NCI-H446 treated with DMSO at 0.1 percent for 48 hours (cell line): Measurements from ENCODE around the gene ITPKB.
"Not testable (repeated sequence)": the region's sequence is repeated elsewhere in the genome, so short reads cannot be mapped to it uniquely, and the experiment has no call there.

Experiments used
- DNase-seq: peaks from one replicate; lab custom pipeline; 2025; lab: John Stamatoyannopoulos, UW

ITPKB gene

GRCh38 chr1:226651041-226651731 lies 87.9 kb downstream of the ITPKB start:
- DNase-seq = no peak

GRCh38 chr1:226650236-226650841 lies 88.7 kb downstream of the ITPKB start:
- no peak for DNase-seq

- no peak for DNase-seq
These were observed 89.3 kb downstream of the ITPKB start for GRCh38 chr1:226649780-226650179.

GRCh38 chr1:226649244-226649643 lies 89.8 kb downstream of the ITPKB start:
- DNase-seq = no peak

- no peak for DNase-seq
These were observed 90.7 kb downstream of the ITPKB start for GRCh38 chr1:226648421-226648820.

GRCh38 chr1:226647719-226648118 lies 91.4 kb downstream of the ITPKB start:
- no peak for DNase-seq

- DNase-seq = no peak
These were observed 92.1 kb downstream of the ITPKB start for GRCh38 chr1:226646870-226647449.

GRCh38 chr1:226646026-226646869 lies 92.8 kb downstream of the ITPKB start:
- no peak for DNase-seq

GRCh38 chr1:226645279-226645976 lies 93.7 kb downstream of the ITPKB start:
- no peak for DNase-seq

- DNase-seq = no peak
These were observed 94.4 kb downstream of the ITPKB start for GRCh38 chr1:226644541-226645176.

GRCh38 chr1:226643611-226644540 lies 95.2 kb downstream of the ITPKB start:
- DNase-seq = no peak

GRCh38 chr1:226643177-226643576 lies 95.9 kb downstream of the ITPKB start:
- DNase-seq = no peak

GRCh38 chr1:226642421-226642820 lies 96.7 kb downstream of the ITPKB start:
- DNase-seq = no peak

GRCh38 chr1:226641671-226642231 lies 97.3 kb downstream of the ITPKB start:
- no peak for DNase-seq

- no peak for DNase-seq
These were observed 98.6 kb downstream of the ITPKB start for GRCh38 chr1:226640321-226641136.

- no peak for DNase-seq
These were observed 99.4 kb downstream of the ITPKB start for GRCh38 chr1:226639631-226640061.

GRCh38 chr1:226639206-226639605 lies 99.9 kb downstream of the ITPKB start:
- DNase-seq = not testable (repeated sequence)

- DNase-seq = no peak
These were observed 100.5 kb downstream of the ITPKB start for GRCh38 chr1:226638608-226639007.

- DNase-seq = no peak
These were observed 101.0 kb downstream of the ITPKB start for GRCh38 chr1:226638001-226638601.
